K562 (cell line): Measurements from ENCODE around the gene TMEM222. TPM values are rescaled to one million over a fixed set of nuclear protein-coding genes. Genes with fewer than 3 reads are reported as not detected.

ENCODE experiments used
- ARID4B ChIP-seq: sonication (generic); formaldehyde crosslinking; IDR thresholded peaks from 2 replicates; pipeline ENCODE4 v1.8.0; 2022; ENCODE audit warnings: mild to moderate bottlenecking, missing genetic modification reagents
- CBX3 ChIP-seq, 2 experiments: IDR thresholded peaks; 1 replicate in 1 of 2; 2 replicates in 1 of 2; pipeline ENCODE4 v1.6.1; 2012; ENCODE audit warnings: inconsistent platforms in 2 of 2, low read length in 2 of 2, borderline replicate concordance in 1 of 2, control low read depth in 1 of 2
- FOXJ3 ChIP-seq: sonication (generic); formaldehyde crosslinking; IDR thresholded peaks from 2 replicates; pipeline ENCODE4 v1.4.0; 2020; ENCODE audit warnings: mild to moderate bottlenecking, missing genetic modification reagents
- FOXK2 ChIP-seq, 2 experiments: fragments of 450-650 bp; IDR thresholded peaks in 1 of 2; conservative IDR thresholded peaks in 1 of 2; 2 replicates each; pipeline ENCODE4 v1.6.1; 2016; ENCODE audit warnings: low read depth in 2 of 2, mild to moderate bottlenecking in 1 of 2
- MAX ChIP-seq: sonication (generic); formaldehyde crosslinking; IDR thresholded peaks from 2 replicates; pipeline ENCODE4 v1.9.0; 2022; ENCODE audit warnings: mild to moderate bottlenecking, missing genetic modification reagents
- POLR2G ChIP-seq: fragments of 200-400 bp; formaldehyde crosslinking; IDR thresholded peaks from 2 replicates; pipeline ENCODE4 v1.6.1; 2017; ENCODE audit warnings: low read depth, mild to moderate bottlenecking, antibody characterized with exemption, low read length, moderate library complexity
- RB1 ChIP-seq: fragments of 450-650 bp; IDR thresholded peaks from 2 replicates; pipeline ENCODE4 v1.6.1; 2017; ENCODE audit warnings: low read depth, mild to moderate bottlenecking
- RFX5 ChIP-seq: IDR thresholded peaks from 2 replicates; pipeline ENCODE4 v1.6.1; 2011; ENCODE audit warnings: low read depth, mild to moderate bottlenecking, improper control_type of control experiment, low read length
- SAFB ChIP-seq: fragments of 200-400 bp; formaldehyde crosslinking; IDR thresholded peaks from 2 replicates; pipeline ENCODE4 v1.6.1; 2017; ENCODE audit warnings: low read depth, low read length, borderline replicate concordance
- ZNF639 ChIP-seq, 2 experiments: fragments of 200-800 bp in 1 of 2; sonication (Bioruptor generic) in 1 of 2; sonication (generic) in 1 of 2; formaldehyde crosslinking in 1 of 2; IDR thresholded peaks in 1 of 2; conservative IDR thresholded peaks in 1 of 2; 2 replicates each; pipeline versions ENCODE4 v1.5.0 to v1.6.1; 2016 to 2020; ENCODE audit warnings: missing compliant biosample characterization in 1 of 2, missing genetic modification characterization in 1 of 2, missing genetic modification reagents in 1 of 2
- polyA plus RNA-seq, 8 experiments: library from polyadenylated mRNA; depleted of rRNA in 4 of 8; stranded (reverse) in 5 of 8; unstranded in 3 of 8; fragments of >200 nt; fragmentation: Nextera tagmentation in 2 of 8; fragmentation: Illumina TruSeq in 1 of 8; extraction: Ambion mirVana in 2 of 8; extraction: Trizol in 1 of 8; gene quantifications; 2 replicates each; pipeline versions ENCODE4 v1.2.1 to v1.2.3, GENCODE V29; 2011 to 2014; ENCODE audit warnings: inconsistent platforms in 1 of 8, missing spikeins in 1 of 8
- total RNA-seq, 7 experiments: library from RNA; depleted of rRNA in 6 of 7; stranded (reverse); fragments of >200 nt in 6 of 7; fragmentation: Illumina TruSeq in 2 of 7; extraction: Trizol in 2 of 7; gene quantifications; 2 replicates each; pipeline versions ENCODE4 v1.2.1 to v1.2.3, GENCODE V29; 2011 to 2021; ENCODE audit warnings: low replicate concordance in 1 of 7
- TF ChIP-seq, protein P1 (sequence below): fragments of 250-450 bp; sonication (Bioruptor Pico); IDR thresholded peaks from 2 replicates; pipeline ENCODE4 v1.8.0; 2021; ENCODE audit warnings: moderate library complexity, mild to moderate bottlenecking, inconsistent platforms

The TMEM222 gene
- total and polyA plus RNA-seq, 9 of the 15 experiments (the other 6 are each of a cell fraction or from before 2014, with no cell fraction given), result 6.9 to 48.0 (median 32.8) TPM

- TF ChIP-seq RFX5, result no peak
- TF ChIP-seq ZNF639 (CRISPR knock-in tag; conservative IDR thresholded peaks at IDR 0.05 in 1 of 2, IDR thresholded peaks at IDR 0.05 in 1 of 2), result no peak
- TF ChIP-seq SAFB, result no peak
- TF ChIP-seq FOXJ3 (CRISPR knock-in tag), result no peak
- peak; percentile 69; the same call in 1 of the 2 replicates for TF ChIP-seq MAX (CRISPR knock-in tag)
- TF ChIP-seq FOXK2 (conservative IDR thresholded peaks at IDR 0.05 in 1 of 2, IDR thresholded peaks at IDR 0.05 in 1 of 2; ENCODE audit: low read depth in 2 of 2), result no peak
- TF ChIP-seq, protein P1, sequence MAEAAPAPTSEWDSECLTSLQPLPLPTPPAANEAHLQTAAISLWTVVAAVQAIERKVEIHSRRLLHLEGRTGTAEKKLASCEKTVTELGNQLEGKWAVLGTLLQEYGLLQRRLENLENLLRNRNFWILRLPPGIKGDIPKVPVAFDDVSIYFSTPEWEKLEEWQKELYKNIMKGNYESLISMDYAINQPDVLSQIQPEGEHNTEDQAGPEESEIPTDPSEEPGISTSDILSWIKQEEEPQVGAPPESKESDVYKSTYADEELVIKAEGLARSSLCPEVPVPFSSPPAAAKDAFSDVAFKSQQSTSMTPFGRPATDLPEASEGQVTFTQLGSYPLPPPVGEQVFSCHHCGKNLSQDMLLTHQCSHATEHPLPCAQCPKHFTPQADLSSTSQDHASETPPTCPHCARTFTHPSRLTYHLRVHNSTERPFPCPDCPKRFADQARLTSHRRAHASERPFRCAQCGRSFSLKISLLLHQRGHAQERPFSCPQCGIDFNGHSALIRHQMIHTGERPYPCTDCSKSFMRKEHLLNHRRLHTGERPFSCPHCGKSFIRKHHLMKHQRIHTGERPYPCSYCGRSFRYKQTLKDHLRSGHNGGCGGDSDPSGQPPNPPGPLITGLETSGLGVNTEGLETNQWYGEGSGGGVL (CRISPR knock-in tag), result no peak
- TF ChIP-seq CBX3 (IDR thresholded peaks at IDR 0.05; ENCODE audit: borderline replicate concordance in 1 of 2, low read length in 2 of 2), result 0 out of 3 replicates have a peak, but pooled peaks of 1 of the 2 experiments have one; percentile 25
- TF ChIP-seq RB1, result peak; percentile 59; the same call in 1 of the 2 replicates
- 0 out of 2 replicates have a peak, but pooled peaks have one; percentile 37 for TF ChIP-seq ARID4B (CRISPR knock-in tag)
- peak; percentile 57; the same call in 1 of the 2 replicates for TF ChIP-seq POLR2G
Measured at GRCh38 chr1:27348861-27349783, 27.2 kb downstream of the TMEM222 start (continued).
